ENCODE measurements around the gene WDR13.

WDR13 gene

DNA sequence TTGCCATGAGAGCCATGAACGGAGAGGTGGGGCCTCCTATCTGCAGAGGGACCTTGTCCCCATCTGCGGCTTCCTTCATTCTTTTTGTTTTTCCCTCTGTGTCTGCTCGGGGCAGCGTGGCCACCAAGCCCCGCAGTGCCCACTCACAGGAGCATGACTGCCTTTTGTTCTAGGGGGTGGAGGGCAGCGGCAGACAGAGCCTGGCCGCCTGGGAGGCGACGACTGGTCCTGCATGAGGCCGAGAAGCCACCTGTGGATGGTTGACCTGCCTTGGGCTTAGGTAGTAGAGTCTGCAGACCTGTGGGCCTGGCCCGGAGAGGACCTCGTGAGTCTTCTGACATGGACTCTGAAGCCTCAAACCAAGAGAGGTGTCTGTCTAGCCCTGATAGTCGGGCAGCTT, 21.6 kb upstream of the WDR13 start:
- peaks cover 42% of the 10 kb centered on the region for H3K36me3 ChIP-seq (ENCODE audit: control insufficient read depth, low read depth, low read length)
- H3K9me3 ChIP-seq (ENCODE audit: control insufficient read depth, low read depth, low read length), result peaks cover 3% of the 10 kb centered on the region
- H3K27me3 ChIP-seq (ENCODE audit: control insufficient read depth, insufficient read depth, low read length), result no peaks in the 10 kb centered on the region
- no peak overlapping the region for H3K27ac ChIP-seq (ENCODE audit: low read length)
- H3K4me1 ChIP-seq (ENCODE audit: control insufficient read depth, low read depth, low read length), result peaks cover 4% of the 10 kb centered on the region
- peak overlapping the region; percentile 98 for H3K9ac ChIP-seq (ENCODE audit: low read length)
- peak overlapping the region; percentile 86 for H3K4me3 ChIP-seq (ENCODE audit: low read length)

DNA sequence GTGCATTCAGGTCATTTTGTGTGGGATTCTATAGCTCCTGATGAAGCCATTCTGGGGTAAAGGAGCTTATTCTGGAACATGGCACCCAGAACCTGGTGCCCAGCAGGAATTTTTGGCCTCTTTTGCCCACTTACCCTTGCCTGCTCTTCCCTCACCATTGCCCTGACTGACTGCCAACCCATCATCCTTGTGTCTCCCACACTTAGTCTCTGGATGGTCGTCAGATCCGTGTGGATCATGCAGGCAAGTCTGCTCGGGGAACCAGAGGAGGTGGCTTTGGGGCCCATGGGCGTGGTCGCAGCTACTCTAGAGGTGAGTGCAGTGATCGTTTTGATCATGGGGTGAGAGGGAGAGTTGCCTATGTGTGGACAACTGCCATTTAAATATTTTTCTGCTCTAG, 21.2 kb upstream of the WDR13 start:
- Histone ChIP-seq H3K36me3 (ENCODE audit: control insufficient read depth, low read depth, low read length) (peaks cover 42% of the 10 kb centered on the region), H3K27ac (ENCODE audit: low read length) (no peak overlapping the region), H3K9ac (ENCODE audit: low read length) (no peak overlapping the region), H3K9me3 (ENCODE audit: control insufficient read depth, low read depth, low read length) (peaks cover 3% of the 10 kb centered on the region), H3K4me1 (ENCODE audit: control insufficient read depth, low read depth, low read length) (peaks cover 4% of the 10 kb centered on the region), H3K4me3 (ENCODE audit: low read length) (peak overlapping the region; percentile 86), H3K27me3 (ENCODE audit: control insufficient read depth, insufficient read depth, low read length) (no peaks in the 10 kb centered on the region)

DNA sequence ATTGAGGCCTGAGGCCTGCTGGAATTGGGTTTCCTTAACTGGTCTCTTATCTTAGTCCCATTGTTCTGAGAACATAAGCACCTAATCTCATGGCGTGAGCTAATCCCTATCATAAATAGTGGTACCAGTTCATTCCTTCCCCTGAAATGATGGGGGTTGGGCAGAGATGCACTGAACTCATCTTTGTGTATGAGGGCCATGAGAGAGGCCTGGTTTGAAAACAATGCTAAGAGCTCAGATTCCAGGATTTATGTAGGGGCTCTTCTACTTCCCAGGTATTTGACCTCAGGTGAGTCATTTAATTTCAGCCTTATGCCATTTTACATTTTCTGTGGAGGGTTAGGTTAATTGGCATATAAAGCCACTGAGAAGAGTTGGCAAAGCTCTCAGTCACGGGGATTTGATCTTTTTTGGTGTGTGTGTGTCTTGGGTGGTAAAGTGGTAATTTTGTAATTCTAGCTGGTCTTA, 18.6 kb upstream of the WDR13 start:
- Histone ChIP-seq H3K4me3 (ENCODE audit: low read length) (no peak overlapping the region), H3K4me1 (ENCODE audit: control insufficient read depth, low read depth, low read length) (peaks cover 4% of the 10 kb centered on the region), H3K9ac (ENCODE audit: low read length) (no peak overlapping the region), H3K9me3 (ENCODE audit: control insufficient read depth, low read depth, low read length) (peaks cover 8% of the 10 kb centered on the region), H3K27me3 (ENCODE audit: control insufficient read depth, insufficient read depth, low read length) (no peaks in the 10 kb centered on the region), H3K27ac (ENCODE audit: low read length) (no peak overlapping the region), H3K36me3 (ENCODE audit: control insufficient read depth, low read depth, low read length) (peaks cover 42% of the 10 kb centered on the region)

DNA sequence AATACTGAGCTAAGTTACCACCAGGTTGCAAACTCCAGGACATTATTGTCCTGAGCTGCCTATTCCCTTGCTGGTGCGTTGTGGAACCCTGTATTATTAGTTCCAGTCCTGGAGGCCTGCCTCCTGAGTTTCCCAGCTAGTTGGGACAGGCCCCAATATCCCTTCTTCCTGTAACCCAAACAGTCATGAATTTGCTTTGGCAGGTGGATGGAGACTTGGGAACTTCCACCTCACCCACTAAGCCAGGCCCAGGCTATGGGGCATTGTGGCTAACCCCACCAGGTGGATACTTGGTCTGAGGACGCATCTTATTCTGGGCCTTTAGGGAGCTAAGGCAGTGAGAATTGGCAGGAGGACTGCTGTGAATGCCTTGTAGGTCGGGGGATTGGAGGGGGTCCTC, 18.0 kb upstream of the WDR13 start:
- Histone ChIP-seq H3K9me3 (ENCODE audit: control insufficient read depth, low read depth, low read length) (peaks cover 10% of the 10 kb centered on the region), H3K36me3 (ENCODE audit: control insufficient read depth, low read depth, low read length) (peaks cover 42% of the 10 kb centered on the region), H3K27me3 (ENCODE audit: control insufficient read depth, insufficient read depth, low read length) (no peaks in the 10 kb centered on the region), H3K4me3 (ENCODE audit: low read length) (no peak overlapping the region), H3K27ac (ENCODE audit: low read length) (no peak overlapping the region), H3K4me1 (ENCODE audit: control insufficient read depth, low read depth, low read length) (peaks cover 4% of the 10 kb centered on the region), H3K9ac (ENCODE audit: low read length) (no peak overlapping the region)

DNA sequence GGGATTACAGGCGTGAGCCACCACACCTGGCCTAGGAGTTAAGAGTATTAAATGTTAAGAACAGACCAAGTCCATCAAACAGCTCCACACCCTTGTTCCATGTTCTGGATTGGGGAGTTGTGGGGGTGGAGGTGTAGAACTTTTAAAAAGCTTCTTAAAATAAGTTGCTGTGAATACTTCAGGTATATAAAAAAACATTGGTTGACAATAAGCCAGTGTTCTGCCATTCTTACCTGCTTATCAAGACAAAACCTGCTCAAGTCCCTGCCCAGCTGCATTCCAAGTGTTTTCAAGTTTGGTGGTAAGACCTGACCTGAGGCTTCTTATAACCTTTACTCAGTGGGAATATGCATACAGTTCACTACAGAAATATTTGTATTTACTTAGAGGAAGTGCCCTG, 16.6 kb upstream of the WDR13 start:
- Histone ChIP-seq H3K27me3 (ENCODE audit: control insufficient read depth, insufficient read depth, low read length) (no peaks in the 10 kb centered on the region), H3K4me1 (ENCODE audit: control insufficient read depth, low read depth, low read length) (no peaks in the 10 kb centered on the region), H3K9me3 (ENCODE audit: control insufficient read depth, low read depth, low read length) (peaks cover 12% of the 10 kb centered on the region), H3K27ac (ENCODE audit: low read length) (no peak overlapping the region), H3K36me3 (ENCODE audit: control insufficient read depth, low read depth, low read length) (peaks cover 34% of the 10 kb centered on the region), H3K4me3 (ENCODE audit: low read length) (no peak overlapping the region), H3K9ac (ENCODE audit: low read length) (no peak overlapping the region)

DNA sequence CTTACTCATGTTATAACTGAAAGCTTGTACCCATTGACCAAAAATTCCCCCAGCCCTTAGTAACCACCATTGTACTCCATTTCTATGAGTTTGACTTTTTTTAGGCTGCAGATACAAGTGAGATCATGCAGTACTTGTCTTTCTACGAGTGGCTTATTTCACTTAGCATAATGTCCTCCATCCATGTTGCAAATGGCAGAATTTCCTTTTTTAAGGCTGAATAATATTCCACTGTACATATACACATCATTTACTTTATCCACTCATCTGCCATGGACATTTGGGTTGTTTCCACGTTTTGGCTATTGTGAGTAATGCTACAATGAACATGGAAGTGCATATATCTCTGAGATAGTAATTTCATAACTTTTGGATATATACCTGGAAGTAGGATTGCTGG, 12.6 kb upstream of the WDR13 start:
- Histone ChIP-seq H3K27ac (ENCODE audit: low read length) (no peak overlapping the region), H3K9me3 (ENCODE audit: control insufficient read depth, low read depth, low read length) (peaks cover 9% of the 10 kb centered on the region), H3K4me1 (ENCODE audit: control insufficient read depth, low read depth, low read length) (no peaks in the 10 kb centered on the region), H3K27me3 (ENCODE audit: control insufficient read depth, insufficient read depth, low read length) (no peaks in the 10 kb centered on the region), H3K36me3 (ENCODE audit: control insufficient read depth, low read depth, low read length) (no peaks in the 10 kb centered on the region), H3K9ac (ENCODE audit: low read length) (no peak overlapping the region), H3K4me3 (ENCODE audit: low read length) (no peak overlapping the region)

DNA sequence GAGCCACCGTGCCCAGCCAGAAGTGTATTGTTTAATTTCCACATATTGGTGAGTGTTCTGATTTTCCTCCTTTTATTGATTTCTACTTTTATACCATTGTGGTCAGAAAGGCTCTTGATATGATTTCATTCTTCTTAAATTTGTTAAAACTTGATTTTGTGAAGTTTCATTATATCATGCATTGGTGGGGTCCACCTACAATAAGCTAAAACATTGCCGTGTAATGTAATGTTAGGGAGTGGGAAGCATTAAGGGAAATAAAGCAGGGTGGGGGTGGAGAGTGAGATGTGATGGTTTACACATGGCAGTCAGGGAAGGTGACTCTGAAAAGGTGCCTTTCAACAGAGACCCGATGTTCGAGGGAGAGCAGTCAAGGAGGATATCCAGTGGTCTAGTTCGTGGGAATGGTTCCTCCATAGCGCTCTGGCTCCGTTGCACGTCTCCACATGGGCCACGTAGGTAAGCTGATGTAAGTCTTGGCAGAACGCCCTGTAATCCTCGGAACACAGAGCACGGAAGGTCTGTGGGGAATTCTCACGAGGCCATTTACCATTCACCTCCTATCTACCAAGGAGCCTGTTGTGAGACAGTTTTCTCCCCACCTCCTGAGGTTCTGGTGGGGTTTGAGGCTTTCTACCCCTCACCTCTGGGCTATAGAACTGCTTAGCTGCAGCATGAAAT, 7.7 kb upstream of the WDR13 start:
- H3K9ac ChIP-seq (ENCODE audit: low read length), result no peak overlapping the region
- no peaks in the 10 kb centered on the region for H3K27me3 ChIP-seq (ENCODE audit: control insufficient read depth, insufficient read depth, low read length)
- no peaks in the 10 kb centered on the region for H3K36me3 ChIP-seq (ENCODE audit: control insufficient read depth, low read depth, low read length)
- H3K4me3 ChIP-seq (ENCODE audit: low read length), result no peak overlapping the region
- H3K27ac ChIP-seq (ENCODE audit: low read length), result no peak overlapping the region
- H3K4me1 ChIP-seq (ENCODE audit: control insufficient read depth, low read depth, low read length), result no peaks in the 10 kb centered on the region
- peaks cover 16% of the 10 kb centered on the region for H3K9me3 ChIP-seq (ENCODE audit: control insufficient read depth, low read depth, low read length)

DNA sequence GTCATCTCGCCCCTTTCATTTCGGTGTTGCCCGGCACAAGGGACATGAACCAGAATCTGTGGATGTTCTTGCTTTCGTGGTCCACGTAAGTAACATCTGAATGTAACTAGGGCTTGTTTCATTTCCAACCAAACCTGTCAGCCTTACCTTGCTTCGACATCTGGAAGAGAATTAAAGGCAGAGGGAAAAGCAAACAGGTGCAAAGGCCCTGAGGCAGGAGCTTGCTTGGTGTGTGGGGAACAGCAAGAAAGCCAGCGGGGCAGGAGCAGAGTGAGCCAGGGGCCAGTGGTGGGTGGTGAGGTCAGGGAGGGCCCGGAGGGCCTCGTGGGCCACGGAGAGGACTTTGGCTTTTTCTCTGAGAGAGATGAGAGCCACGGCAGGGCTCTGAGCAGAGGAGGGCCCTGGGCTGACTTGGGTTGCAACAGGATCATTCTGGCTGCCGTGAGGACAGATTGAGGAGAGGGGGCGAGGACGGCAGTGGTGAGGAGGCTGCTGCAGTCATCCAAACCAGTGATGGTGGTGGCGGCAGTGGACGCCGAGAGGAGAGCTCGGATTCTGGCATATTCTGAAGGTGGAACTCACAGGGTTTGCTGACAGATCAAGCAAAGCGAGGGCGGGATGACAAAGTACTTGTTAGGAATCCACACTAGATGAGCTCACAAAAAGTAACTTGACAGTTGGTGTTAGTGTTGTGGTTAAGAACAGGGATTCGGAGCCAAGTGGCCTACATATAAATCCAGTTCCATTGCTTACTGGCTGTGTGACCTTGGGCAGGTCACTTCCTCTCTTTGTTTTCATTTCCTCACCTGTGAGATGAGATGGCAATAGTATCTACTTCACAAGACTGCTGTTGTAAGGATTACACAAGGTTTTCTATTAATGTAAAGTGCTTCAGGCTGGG, 6.8 kb upstream of the WDR13 start:
- no peaks in the 10 kb centered on the region for H3K27me3 ChIP-seq (ENCODE audit: control insufficient read depth, insufficient read depth, low read length)
- no peaks in the 10 kb centered on the region for H3K4me1 ChIP-seq (ENCODE audit: control insufficient read depth, low read depth, low read length)
- H3K9ac ChIP-seq (ENCODE audit: low read length), result no peak overlapping the region
- H3K27ac ChIP-seq (ENCODE audit: low read length), result no peak overlapping the region
- peaks cover 13% of the 10 kb centered on the region for H3K9me3 ChIP-seq (ENCODE audit: control insufficient read depth, low read depth, low read length)
- H3K4me3 ChIP-seq (ENCODE audit: low read length), result no peak overlapping the region
- H3K36me3 ChIP-seq (ENCODE audit: control insufficient read depth, low read depth, low read length), result no peaks in the 10 kb centered on the region

DNA sequence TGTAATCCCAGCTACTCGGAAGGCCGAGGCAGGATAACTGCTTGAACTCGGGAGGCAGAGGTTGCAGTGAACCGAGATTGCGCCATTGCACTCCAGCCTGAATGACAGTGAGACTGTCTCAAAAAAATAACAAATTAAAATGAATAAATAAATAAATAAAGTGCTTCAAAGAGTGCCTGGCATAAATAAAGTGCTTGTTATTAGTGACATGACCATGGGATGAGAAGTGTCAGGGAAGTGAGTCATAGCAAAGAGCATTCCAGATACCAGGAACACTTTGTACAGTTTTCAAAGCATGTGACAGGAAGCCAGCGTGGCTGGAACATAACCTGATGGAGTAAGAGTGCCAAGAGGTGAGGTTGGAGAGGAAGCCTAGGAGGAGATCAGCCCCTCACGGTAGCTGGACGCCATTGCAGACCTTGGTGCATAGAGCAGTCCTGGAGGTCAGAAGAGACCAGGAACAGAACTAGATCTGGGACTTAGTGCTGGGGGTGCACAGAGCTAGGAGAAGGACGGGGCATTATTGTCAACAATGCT, 6.0 kb upstream of the WDR13 start:
- Histone ChIP-seq H3K36me3 (ENCODE audit: control insufficient read depth, low read depth, low read length) (no peaks in the 10 kb centered on the region), H3K9ac (ENCODE audit: low read length) (no peak overlapping the region), H3K27ac (ENCODE audit: low read length) (no peak overlapping the region), H3K27me3 (ENCODE audit: control insufficient read depth, insufficient read depth, low read length) (no peaks in the 10 kb centered on the region), H3K4me1 (ENCODE audit: control insufficient read depth, low read depth, low read length) (no peaks in the 10 kb centered on the region), H3K9me3 (ENCODE audit: control insufficient read depth, low read depth, low read length) (peaks cover 13% of the 10 kb centered on the region), H3K4me3 (ENCODE audit: low read length) (no peak overlapping the region)

DNA sequence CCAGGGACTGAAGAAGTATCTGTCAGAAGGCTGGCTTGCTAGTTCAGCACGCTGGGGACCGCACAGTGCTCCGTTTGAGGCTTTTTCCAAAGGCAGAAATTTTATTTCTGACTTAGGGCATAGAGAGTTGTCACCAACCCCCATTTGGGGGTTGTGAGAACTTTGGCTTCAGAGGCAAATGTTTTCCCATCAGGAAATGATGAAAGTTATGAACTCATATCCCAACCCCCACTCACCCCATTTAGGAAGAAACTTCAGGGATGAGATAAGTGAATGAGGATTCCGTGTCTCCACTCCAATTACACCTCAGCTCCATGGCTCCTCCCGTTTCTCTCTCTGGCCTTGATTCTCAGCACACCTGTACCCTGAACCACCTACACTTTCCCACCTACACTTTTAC, 4.3 kb upstream of the WDR13 start:
- Histone ChIP-seq H3K36me3 (ENCODE audit: control insufficient read depth, low read depth, low read length) (no peaks in the 10 kb centered on the region), H3K9me3 (ENCODE audit: control insufficient read depth, low read depth, low read length) (peaks cover 13% of the 10 kb centered on the region), H3K27ac (ENCODE audit: low read length) (no peak overlapping the region), H3K4me3 (ENCODE audit: low read length) (no peak overlapping the region), H3K9ac (ENCODE audit: low read length) (no peak overlapping the region), H3K27me3 (ENCODE audit: control insufficient read depth, insufficient read depth, low read length) (no peaks in the 10 kb centered on the region), H3K4me1 (ENCODE audit: control insufficient read depth, low read depth, low read length) (no peaks in the 10 kb centered on the region)

DNA sequence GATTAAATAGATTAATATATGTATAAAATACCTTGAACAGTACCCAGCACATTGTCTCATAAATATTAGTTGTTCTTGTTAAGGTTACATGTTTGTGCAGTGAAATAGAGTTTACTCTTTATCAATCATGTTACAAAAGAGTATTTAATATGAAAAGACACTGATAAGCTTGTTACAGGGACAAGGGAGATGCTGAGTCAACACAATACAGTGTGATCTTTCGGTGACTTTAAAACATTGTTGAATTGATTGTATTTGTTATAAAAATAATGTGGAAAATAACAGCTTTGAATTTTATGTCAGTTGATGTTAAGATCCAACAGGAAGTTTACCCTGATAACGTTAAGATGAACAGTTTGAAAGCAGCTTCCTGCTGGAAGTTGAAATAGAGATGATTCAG, 1.4 kb upstream of the WDR13 start:
- Histone ChIP-seq H3K36me3 (ENCODE audit: control insufficient read depth, low read depth, low read length) (peaks cover 4% of the 10 kb centered on the region), H3K9ac (ENCODE audit: low read length) (no peak overlapping the region)

More for the DNA sequence above, 1.4 kb upstream of the WDR13 start:
- H3K4me1 ChIP-seq (ENCODE audit: control insufficient read depth, low read depth, low read length), result no peaks in the 10 kb centered on the region
- H3K4me3 ChIP-seq (ENCODE audit: low read length), result no peak overlapping the region
- no peak overlapping the region for H3K27ac ChIP-seq (ENCODE audit: low read length)
- peaks cover 24% of the 10 kb centered on the region for H3K9me3 ChIP-seq (ENCODE audit: control insufficient read depth, low read depth, low read length)
- H3K27me3 ChIP-seq (ENCODE audit: control insufficient read depth, insufficient read depth, low read length), result no peaks in the 10 kb centered on the region

Data from iPS-18a (cell line).